PFSK-1 (cell line): ENCODE data around the gene ZFYVE21.

ENCODE experiments used
- FOXP2 ChIP-seq: optimal IDR thresholded peaks from 2 replicates; pipeline ENCODE3; 2011; ENCODE audit warnings: borderline replicate concordance, control low read depth, inconsistent platforms; ENCODE audit not compliant: insufficient read depth; ENCODE audit errors: extremely low read length, extremely low read depth
- POLR2AphosphoS5 ChIP-seq: IDR thresholded peaks from 2 replicates; pipeline ENCODE4 v1.6.1; 2012; ENCODE audit warnings: low read depth, mild to moderate bottlenecking, control low read depth, low read length, moderate library complexity
- REST ChIP-seq, 2 experiments: IDR thresholded peaks; 2 replicates each; pipeline versions ENCODE4 v1.6.1 to v1.8.0; 2011 to 2012; ENCODE audit warnings: low read depth in 2 of 2, low read length in 2 of 2, control low read depth in 1 of 2, inconsistent platforms in 1 of 2, mild to moderate bottlenecking in 1 of 2, moderate library complexity in 1 of 2; ENCODE audit not compliant: insufficient read depth in 1 of 2
- SIN3A ChIP-seq: IDR thresholded peaks from 2 replicates; pipeline ENCODE4 v1.6.1; 2012; ENCODE audit warnings: mild to moderate bottlenecking, low read length, moderate library complexity, borderline replicate concordance; ENCODE audit not compliant: insufficient read depth
- TAF1 ChIP-seq: IDR thresholded peaks from 2 replicates; pipeline ENCODE4 v1.6.1; 2012; ENCODE audit warnings: low read length, control low read depth, borderline replicate concordance; ENCODE audit not compliant: insufficient read depth

DNA sequence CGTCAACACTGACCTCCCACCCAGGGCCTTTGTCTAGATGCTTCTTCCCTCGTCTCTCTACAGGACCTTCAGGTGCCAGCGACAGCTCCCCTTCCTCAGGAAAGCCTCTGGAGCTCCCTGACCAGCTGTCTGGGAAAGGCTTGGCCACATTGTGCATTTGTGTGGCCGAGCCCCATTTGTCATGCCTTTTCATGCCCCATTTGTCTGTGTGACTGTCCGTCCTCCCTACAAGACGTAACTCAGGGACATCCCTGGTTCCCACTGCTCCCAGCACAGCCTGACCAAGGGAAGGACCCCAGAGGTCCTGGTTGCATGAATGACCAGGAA lies 23.8 kb downstream of the ZFYVE21 start:
- TF ChIP-seq POLR2AphosphoS5 (no peak), TAF1 (no peak), REST (IDR thresholded peaks at IDR 0.05; ENCODE audit: insufficient read depth in 1 of 2, low read depth in 2 of 2, low read length in 2 of 2) (no peak), FOXP2 (no peak), SIN3A (no peak)
